Measurements from ENCODE around the gene MOB2. TPM values are rescaled to one million over a fixed set of nuclear protein-coding genes. Genes with fewer than 3 reads are reported as not detected.

MOB2 gene
- total and polyA plus RNA-seq, 9 donors = 28.5 to 50.1 (median 32.0) TPM

GRCh38 chr11:1523779-1524178, 37.2 kb upstream of the MOB2 start:
- H3K4me3 ChIP-seq = no peak overlapping the region
- H3K4me1 ChIP-seq (ENCODE audit: insufficient read depth) = peaks cover 10% of the 10 kb centered on the region
- 80 to 86% (median 81%) methylated on average over 4 of the region's 4 CpGs for WGBS, 3 donors
- H3K9me3 ChIP-seq = no peaks in the 10 kb centered on the region
- intact Hi-C loops (cut with DNase I) = loop anchor here in 1 of 4 donors (5.0 kb wide), 1 partner anchor 321 kb away; no protein-coding TSS in a partner anchor
- no peak for DNase-seq
- no peak overlapping the region for H3K27ac ChIP-seq
- H3K27me3 ChIP-seq = no peaks in the 10 kb centered on the region
- no peak for TF ChIP-seq POLR2A (IDR thresholded peaks at IDR 0.05)
- no peak for TF ChIP-seq CTCF (IDR thresholded peaks at IDR 0.05)
- TF ChIP-seq EP300 (IDR thresholded peaks at IDR 0.05) = no peak
- H3K36me3 ChIP-seq = no peaks in the 10 kb centered on the region

- no peaks in the 10 kb centered on the region for H3K9me3 ChIP-seq
- no peak overlapping the region for H3K27ac ChIP-seq
- H3K4me1 ChIP-seq (ENCODE audit: insufficient read depth) = peaks cover 10% of the 10 kb centered on the region
- TF ChIP-seq EP300 (IDR thresholded peaks at IDR 0.05) (no peak), POLR2A (IDR thresholded peaks at IDR 0.05) (no peak), CTCF (IDR thresholded peaks at IDR 0.05) (no peak)
- no peaks in the 10 kb centered on the region for H3K36me3 ChIP-seq
- no peak overlapping the region for H3K4me3 ChIP-seq
- DNase-seq = no peak
- H3K27me3 ChIP-seq = no peaks in the 10 kb centered on the region
- WGBS, 3 donors = 82 to 86% (median 86%) methylated on average over 6 of the region's 6 CpGs
- intact Hi-C loops (cut with DNase I) = loop anchor here in 1 of 4 donors (5.0 kb wide), 1 partner anchor 321 kb away; no protein-coding TSS in a partner anchor
These were observed 36.5 kb upstream of the MOB2 start for GRCh38 chr11:1523077-1523476.

- WGBS, 3 donors = 91 to 95% (median 94%) methylated on average over 8 of the region's 8 CpGs
- H3K27me3 ChIP-seq = no peaks in the 10 kb centered on the region
- H3K27ac ChIP-seq = no peak overlapping the region
- intact Hi-C loops (cut with DNase I) = loop anchor here in 1 of 4 donors (5.0 kb wide), 1 partner anchor 320 kb away; no protein-coding TSS in a partner anchor
- no peak for TF ChIP-seq EP300 (IDR thresholded peaks at IDR 0.05)
- H3K9me3 ChIP-seq = no peaks in the 10 kb centered on the region
- DNase-seq = no peak
- H3K4me1 ChIP-seq (ENCODE audit: insufficient read depth) = peaks cover 10% of the 10 kb centered on the region
- no peak overlapping the region for H3K4me3 ChIP-seq
- H3K36me3 ChIP-seq = no peaks in the 10 kb centered on the region
These were observed 35.5 kb upstream of the MOB2 start for GRCh38 chr11:1522081-1522424.

- Histone ChIP-seq H3K4me3 (no peak overlapping the region), H3K9me3 (no peaks in the 10 kb centered on the region), H3K27ac (no peak overlapping the region), H3K4me1 (ENCODE audit: insufficient read depth) (peaks cover 10% of the 10 kb centered on the region), H3K36me3 (no peaks in the 10 kb centered on the region), H3K27me3 (no peaks in the 10 kb centered on the region)
- WGBS, 3 donors = 86 to 90% (median 88%) methylated on average over 21 of the region's 21 CpGs
- TF ChIP-seq POLR2A (IDR thresholded peaks at IDR 0.05) = no peak
- intact Hi-C loops (cut with DNase I) = loop anchor here in 1 of 4 donors (5.0 kb wide), 1 partner anchor 319 kb away; no protein-coding TSS in a partner anchor
- no peak for DNase-seq
These were observed 35.0 kb upstream of the MOB2 start for GRCh38 chr11:1521382-1522080.

GRCh38 chr11:1520663-1521267, 34.2 kb upstream of the MOB2 start:
- peaks cover 11% of the 10 kb centered on the region for H3K4me1 ChIP-seq (ENCODE audit: insufficient read depth)
- DNase-seq = no peak
- 19 to 35% (median 23%) methylated on average over 19 of the region's 19 CpGs for WGBS, 3 donors
- TF ChIP-seq CTCF (IDR thresholded peaks at IDR 0.05) (no peak), EP300 (IDR thresholded peaks at IDR 0.05) (no peak), POLR2A (IDR thresholded peaks at IDR 0.05) (no peak)
- intact Hi-C loops (cut with DNase I) = loop anchor here in 1 of 4 donors (5.0 kb wide), 1 partner anchor 318 kb away; no protein-coding TSS in a partner anchor
- no peaks in the 10 kb centered on the region for H3K9me3 ChIP-seq
- H3K36me3 ChIP-seq = no peaks in the 10 kb centered on the region
- no peak overlapping the region for H3K27ac ChIP-seq
- no peak overlapping the region for H3K4me3 ChIP-seq
- H3K27me3 ChIP-seq = no peaks in the 10 kb centered on the region

Data from ovary (tissue), 9 donors.